Sigmoid colon (tissue), 4 donors: ENCODE measurements around the gene TAF8.

Experiments
- CTCF ChIP-seq, 4 experiments: fragments of 450-650 bp in 3 of 4; fragments of 200-600 bp in 1 of 4; IDR thresholded peaks; one replicate each; pipeline ENCODE4 v1.5.1; 2016 to 2019; ENCODE audit warnings: antibody characterized with exemption in 4 of 4, mild to moderate bottlenecking in 3 of 4, moderate library complexity in 2 of 4
- POLR2AphosphoS5 ChIP-seq, 4 donors: sonication (generic); formaldehyde crosslinking; IDR thresholded peaks; one replicate each; pipeline ENCODE4 v1.6.1; 2017; ENCODE audit warnings: antibody characterized with exemption in 4 of 4

GRCh38 chr6:42029062-42029685, 21.1 kb upstream of the TAF8 start:
- TF ChIP-seq CTCF (IDR thresholded peaks at IDR 0.05), result no peak
- TF ChIP-seq POLR2AphosphoS5 (IDR thresholded peaks at IDR 0.05), result no peak
